Lung (tissue), 12 donors: ENCODE measurements around the gene MAB21L3. TPM values are rescaled to one million over a fixed set of nuclear protein-coding genes. Genes with fewer than 3 reads are reported as not detected.

ENCODE experiments used
- ATAC-seq: fragments of 200-7000 bp; cut with Tn5 transposase; one replicate; pipeline ENCODE4 v1.9.1; 2020; ENCODE audit warnings: moderate number of reproducible peaks; ENCODE audit not compliant: insufficient read depth, low FRiP score
- DNase-seq, 3 donors: peaks; one replicate each; pipeline ENCODE4 v3.0.0-alpha.2; 2013 to 2017
- H3K27ac ChIP-seq, 2 donors: one replicate each; pipeline ENCODE4 v1.5.1; 2013; ENCODE audit warnings: mild to moderate bottlenecking in 2 of 2, moderate library complexity in 2 of 2, control low read depth in 1 of 2, inconsistent platforms in 1 of 2, low read depth in 1 of 2, low read length in 1 of 2
- H3K27me3 ChIP-seq, 3 donors: one replicate each; pipeline ENCODE4 v1.5.1; 2013; ENCODE audit warnings: low read length in 2 of 3; ENCODE audit not compliant: control insufficient read depth in 3 of 3, insufficient read depth in 3 of 3
- H3K36me3 ChIP-seq, 4 donors: one replicate each; pipeline ENCODE4 v1.5.1; 2013; ENCODE audit warnings: low read length in 4 of 4, mild to moderate bottlenecking in 1 of 4, moderate library complexity in 1 of 4; ENCODE audit not compliant: control insufficient read depth in 4 of 4, insufficient read depth in 4 of 4
- H3K4me1 ChIP-seq, 5 donors: one replicate each; pipeline ENCODE4 v1.5.1; 2013; ENCODE audit warnings: low read length in 5 of 5, mild to moderate bottlenecking in 2 of 5, moderate library complexity in 1 of 5; ENCODE audit not compliant: control insufficient read depth in 5 of 5, insufficient read depth in 5 of 5
- H3K4me3 ChIP-seq: one replicate; pipeline ENCODE4 v1.5.1; 2013; ENCODE audit warnings: mild to moderate bottlenecking, control low read depth, moderate library complexity
- H3K9ac ChIP-seq, 2 donors: one replicate each; pipeline ENCODE4 v1.5.1; 2013; ENCODE audit warnings: low read length in 2 of 2, control low read depth in 1 of 2; ENCODE audit not compliant: insufficient read depth in 1 of 2
- H3K9me3 ChIP-seq, 4 donors: one replicate each; pipeline ENCODE4 v1.5.1; 2013; ENCODE audit warnings: low read length in 3 of 4, mild to moderate bottlenecking in 1 of 4, moderate library complexity in 1 of 4; ENCODE audit not compliant: control insufficient read depth in 4 of 4, insufficient read depth in 3 of 4
- CTCF ChIP-seq: IDR thresholded peaks from 2 replicates; pipeline ENCODE4 v1.5.1; 2012; ENCODE audit warnings: mild to moderate bottlenecking; ENCODE audit errors: control extremely low read depth, extremely low read depth
- WGBS, 2 donors: extraction: QIAGEN DNeasy Blood & Tissue Kit; methylation state at CpG; one replicate each; pipeline ENCODE4 v1.1.7; 2013; 5-methylcytosine and 5-hydroxymethylcytosine counted together
- polyA plus RNA-seq, 2 donors: library from polyadenylated mRNA; stranded (reverse); fragments of 200-250 nt; gene quantifications; one replicate each; pipeline ENCODE4 v1.2.1, GENCODE V29; 2013
- total RNA-seq, 2 donors: library from RNA; depleted of rRNA in 1 of 2; stranded (reverse); fragments of >200 nt in 1 of 2; gene quantifications; one replicate each; pipeline ENCODE4 v1.2.1, GENCODE V29; 2014 to 2021
- donor health status: control.
- donor health status: control.
- donor health status: Bipolar disorder and iron deficiency.
- donor health status: healthy.
- donor health status: DM: yes; HTN: yes; CAD: no.

The MAB21L3 gene
- total and polyA plus RNA-seq, 4 donors: 0.08 to 4.2 (median 0.44) TPM

- Histone ChIP-seq H3K4me3 (no peak overlapping the region), H3K36me3 (no peaks in the 10 kb centered on the region), H3K9me3 (no peaks in the 10 kb centered on the region), H3K27me3 (no peaks in the 10 kb centered on the region), H3K27ac (no peak overlapping the region), H3K4me1 (no peaks in the 10 kb centered on the region), H3K9ac (no peak overlapping the region)
- ATAC-seq (no peak), DNase-seq (no peak)
- TF ChIP-seq CTCF: no peak
- 94 to 96% methylated on average over 3 of the region's 3 CpGs for WGBS, 2 donors
Measured at GRCh38 chr1:116076831-116077230, 34.4 kb upstream of the MAB21L3 start.

GRCh38 chr1:116078699-116079223, 32.4 kb upstream of the MAB21L3 start:
- DNase-seq (no peak), ATAC-seq (no peak)
- TF ChIP-seq CTCF: no peak
- Histone ChIP-seq H3K27ac (no peak overlapping the region), H3K4me1 (no peaks in the 10 kb centered on the region), H3K27me3 (no peaks in the 10 kb centered on the region), H3K4me3 (no peak overlapping the region), H3K9ac (no peak overlapping the region), H3K36me3 (no peaks in the 10 kb centered on the region), H3K9me3 (no peaks in the 10 kb centered on the region)
- WGBS, 2 donors: 71 to 85% methylated on average over 6 of the region's 6 CpGs

- Histone ChIP-seq H3K27me3 (no peaks in the 10 kb centered on the region), H3K9ac (no peak overlapping the region), H3K9me3 (peaks cover 0 to 12% (median 6%) of the 10 kb centered on the region in 4 donors), H3K4me1 (no peaks in the 10 kb centered on the region), H3K36me3 (no peaks in the 10 kb centered on the region), H3K27ac (no peak overlapping the region), H3K4me3 (no peak overlapping the region)
- no peak for DNase-seq
- no peak for TF ChIP-seq CTCF
- ATAC-seq: no peak
Measured at GRCh38 chr1:116087628-116088027, 23.6 kb upstream of the MAB21L3 start.

- H3K4me3 ChIP-seq: no peak overlapping the region
- no peak overlapping the region for H3K27ac ChIP-seq
- no peaks in the 10 kb centered on the region for H3K36me3 ChIP-seq
- ATAC-seq (no peak), DNase-seq (no peak)
- peaks cover 0 to 16% (median 6%) of the 10 kb centered on the region in 4 donors for H3K9me3 ChIP-seq
- H3K4me1 ChIP-seq: no peaks in the 10 kb centered on the region
- H3K27me3 ChIP-seq: no peaks in the 10 kb centered on the region
- no peak overlapping the region for H3K9ac ChIP-seq
- no peak for TF ChIP-seq CTCF
- 89 to 92% methylated on average over 1 of the region's 1 CpG for WGBS, 2 donors
Measured at GRCh38 chr1:116089870-116090269, 21.3 kb upstream of the MAB21L3 start.
